Effector memory CD4-positive, alpha-beta T cell (primary cell): Measurements from ENCODE around the gene OR51S1.
"Not testable (repeated sequence)": the region's sequence is repeated elsewhere in the genome, so short reads cannot be mapped to it uniquely, and the experiment has no call there.

Experiments
- DNase-seq, 3 donors: peaks; one replicate each; pipeline ENCODE4 v3.0.0-alpha.2; 2020
- H3K27ac ChIP-seq: 2 replicates; pipeline ENCODE4 v1.7.0; 2013; ENCODE audit warnings: mild to moderate bottlenecking, low read length, moderate library complexity; ENCODE audit not compliant: insufficient read depth, poor library complexity, severe bottlenecking
- H3K27me3 ChIP-seq: replicated peaks from 2 replicates; pipeline ENCODE4 v1.7.0; 2013; ENCODE audit warnings: mild to moderate bottlenecking, low read length; ENCODE audit not compliant: insufficient read depth, control insufficient read depth, poor library complexity, severe bottlenecking
- H3K36me3 ChIP-seq: 2 replicates; pipeline ENCODE4 v1.7.0; 2013; ENCODE audit warnings: mild to moderate bottlenecking, low read length, moderate library complexity; ENCODE audit not compliant: control insufficient read depth, insufficient read depth
- H3K4me1 ChIP-seq: 2 replicates; pipeline ENCODE4 v1.7.0; 2013; ENCODE audit warnings: low read length, mild to moderate bottlenecking; ENCODE audit not compliant: control insufficient read depth, insufficient read depth, poor library complexity, severe bottlenecking
- H3K4me3 ChIP-seq: 2 replicates; pipeline ENCODE4 v1.7.0; 2013; ENCODE audit warnings: low read length, low read depth, mild to moderate bottlenecking; ENCODE audit not compliant: insufficient read depth, poor library complexity, severe bottlenecking
- H3K9me3 ChIP-seq: 2 replicates; pipeline ENCODE4 v1.7.0; 2013; ENCODE audit warnings: mild to moderate bottlenecking, low read length, moderate library complexity; ENCODE audit not compliant: control insufficient read depth

Gene OR51S1

DNA sequence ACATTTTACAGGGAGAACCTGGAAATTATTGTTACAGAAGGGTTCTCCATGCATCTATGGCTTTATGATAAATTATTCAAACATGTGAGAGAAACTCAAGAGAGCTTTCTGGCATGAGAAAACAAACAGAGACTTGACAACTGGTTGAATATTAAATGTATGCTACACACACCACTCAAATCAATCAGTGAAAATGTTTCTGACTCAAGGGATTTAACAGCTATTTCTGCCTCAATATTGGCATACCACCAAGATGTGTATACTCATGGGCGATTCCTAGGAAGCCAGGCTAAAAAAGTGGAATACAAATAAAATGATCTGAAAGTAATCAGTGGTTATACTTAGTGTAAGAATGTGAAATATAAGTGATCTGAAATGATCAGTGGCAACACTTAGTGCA lies 16.8 kb upstream of the OR51S1 start:
- Histone ChIP-seq H3K27ac (no peak overlapping the region), H3K4me3 (no peak overlapping the region), H3K4me1 (no peaks in the 10 kb centered on the region), H3K36me3 (no peaks in the 10 kb centered on the region), H3K27me3 (no peaks in the 10 kb centered on the region), H3K9me3 (no peaks in the 10 kb centered on the region)
- DNase-seq = no peak

DNA sequence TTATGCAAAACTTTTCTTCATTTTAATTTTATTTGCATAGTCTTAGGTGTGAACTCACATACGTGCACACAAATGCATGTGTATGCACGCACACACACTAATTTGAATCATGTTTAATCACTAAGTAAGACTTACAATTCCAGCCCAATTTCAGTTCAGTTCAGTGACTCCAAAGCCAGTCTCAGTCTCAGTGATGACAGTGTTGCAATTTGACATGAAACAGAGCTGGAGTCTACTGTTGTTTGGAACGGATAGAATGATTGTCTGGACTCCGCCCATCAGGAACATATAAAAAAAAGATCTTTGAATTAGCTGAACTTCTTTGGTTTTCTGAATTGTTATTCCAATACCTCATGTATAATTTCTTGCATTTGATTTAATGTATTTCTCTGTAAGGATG lies 14.9 kb upstream of the OR51S1 start:
- Histone ChIP-seq H3K9me3 (no peaks in the 10 kb centered on the region), H3K36me3 (no peaks in the 10 kb centered on the region), H3K27ac (no peak overlapping the region), H3K4me1 (no peaks in the 10 kb centered on the region), H3K27me3 (no peaks in the 10 kb centered on the region), H3K4me3 (no peak overlapping the region)
- no peak for DNase-seq

DNA sequence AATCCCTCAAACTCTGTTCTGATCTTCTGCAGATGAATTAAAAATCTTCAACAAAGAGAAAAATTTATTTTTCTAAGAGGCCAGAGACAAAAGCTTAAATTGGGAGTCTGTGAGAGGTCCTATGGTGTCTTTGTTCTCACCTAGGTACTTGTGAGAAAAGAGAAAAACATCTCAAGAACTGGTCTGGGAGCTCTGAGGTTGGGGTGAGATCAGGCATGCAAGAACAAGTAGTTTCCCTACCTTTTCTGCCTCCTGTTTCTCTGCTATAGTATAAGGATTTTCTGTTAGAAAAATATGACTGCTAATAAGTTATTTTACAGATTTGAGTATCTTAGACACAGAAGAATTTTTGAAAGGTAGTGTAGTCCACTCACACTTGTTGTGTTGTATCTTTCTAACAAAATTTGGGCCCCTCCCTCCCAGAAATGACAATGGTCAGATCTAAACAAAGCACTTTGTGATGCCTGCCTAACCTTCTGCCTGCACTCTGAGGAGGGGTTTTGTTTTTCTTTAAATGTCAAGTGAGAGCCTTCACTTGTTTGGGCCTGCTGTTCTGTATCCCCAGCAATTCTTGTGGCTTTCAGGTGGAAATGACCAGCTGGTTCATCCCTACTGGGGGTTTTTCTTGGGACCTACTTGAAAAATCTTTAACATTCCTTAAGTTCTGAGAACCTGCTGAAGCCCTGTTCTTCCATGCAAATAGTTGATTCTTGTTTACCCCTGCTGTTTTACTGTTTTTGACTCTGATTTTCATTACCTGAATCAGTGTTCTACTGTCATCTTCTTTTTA lies 13.6 kb upstream of the OR51S1 start:
- Histone ChIP-seq H3K27ac (no peak overlapping the region), H3K9me3 (no peaks in the 10 kb centered on the region), H3K36me3 (no peaks in the 10 kb centered on the region), H3K4me3 (no peak overlapping the region), H3K4me1 (no peaks in the 10 kb centered on the region), H3K27me3 (no peaks in the 10 kb centered on the region)
- DNase-seq = no peak

DNA sequence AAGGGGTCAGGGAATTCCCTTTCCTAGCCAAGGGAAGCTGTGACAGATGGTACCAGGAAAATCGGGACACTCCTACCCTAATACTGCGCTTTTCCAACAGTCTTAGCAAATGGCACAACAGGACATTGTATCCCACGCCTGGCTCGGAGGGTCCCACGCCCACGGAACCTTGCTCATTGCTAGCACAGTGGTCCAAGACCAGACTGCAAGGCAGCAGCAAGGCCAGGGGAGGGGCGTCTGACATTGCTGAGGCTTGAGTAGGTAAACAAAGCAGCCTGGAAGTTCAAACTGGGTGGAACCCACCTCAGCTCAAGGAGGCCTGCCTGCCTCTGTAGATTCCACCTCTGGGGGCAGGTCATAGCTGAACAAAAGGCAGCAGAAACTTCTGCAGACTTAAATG lies 5.3 kb upstream of the OR51S1 start:
- H3K4me3 ChIP-seq, H3K36me3 ChIP-seq, H3K27me3 ChIP-seq, DNase-seq, H3K27ac ChIP-seq, H3K4me1 ChIP-seq, H3K9me3 ChIP-seq: not testable (repeated sequence)

DNA sequence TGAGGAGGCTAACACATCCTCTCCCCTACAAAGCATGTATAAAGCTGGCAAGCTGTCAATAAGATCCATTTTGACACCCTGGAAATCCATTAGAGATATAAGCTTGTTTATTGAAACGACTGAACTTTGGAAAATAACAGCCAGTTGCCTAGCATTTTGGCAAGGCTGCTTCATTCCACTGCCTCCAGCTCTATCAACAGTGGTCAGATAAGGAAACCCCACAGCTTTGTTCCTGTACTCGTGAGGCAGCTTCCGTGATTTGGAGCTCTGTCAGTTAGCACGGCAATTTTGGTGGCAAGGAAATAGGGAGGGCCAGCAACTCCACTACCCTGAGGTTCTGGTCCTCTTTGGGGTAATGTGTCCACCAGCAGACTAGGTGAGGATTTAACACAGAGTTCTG lies 2.0 kb upstream of the OR51S1 start:
- DNase-seq = no peak
- Histone ChIP-seq H3K27ac (no peak overlapping the region), H3K27me3 (no peaks in the 10 kb centered on the region), H3K36me3 (no peaks in the 10 kb centered on the region), H3K4me1 (no peaks in the 10 kb centered on the region), H3K4me3 (no peak overlapping the region), H3K9me3 (no peaks in the 10 kb centered on the region)

DNA sequence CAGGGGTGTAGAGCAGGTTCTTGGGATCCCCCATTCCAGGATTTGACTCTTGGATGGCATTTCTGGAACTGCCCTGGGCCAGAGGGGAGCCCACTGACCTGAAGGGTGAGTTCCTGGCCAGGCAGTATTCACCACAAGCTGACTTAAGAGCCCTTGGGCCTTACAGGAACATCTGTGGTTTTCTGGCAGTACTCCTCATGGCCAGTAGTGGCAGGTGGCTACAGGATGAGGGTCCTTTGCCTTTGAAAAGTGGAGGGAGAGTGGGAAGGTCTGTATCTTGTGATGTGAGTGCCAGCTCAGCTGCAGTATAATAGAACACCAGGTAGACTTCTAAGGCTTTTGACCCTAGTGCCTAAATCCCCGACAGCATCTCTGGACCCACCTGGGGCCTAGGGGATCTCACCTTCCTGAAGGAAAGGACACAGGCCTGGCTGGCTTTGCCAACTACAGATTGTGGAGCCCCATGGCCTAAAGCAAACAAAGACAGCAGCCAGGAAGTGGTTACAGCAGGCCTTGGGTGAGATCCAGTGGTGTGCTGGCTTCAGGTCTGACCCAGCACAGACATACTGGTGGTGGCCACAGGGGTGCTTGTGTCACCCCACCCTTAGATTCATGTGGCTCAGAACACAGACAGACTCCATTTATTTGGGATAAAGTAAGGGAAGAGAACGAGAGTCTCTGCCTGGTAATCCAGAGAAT lies 9.0 kb downstream of the OR51S1 start:
- Histone ChIP-seq H3K4me1 (no peaks in the 10 kb centered on the region), H3K4me3 (no peak overlapping the region), H3K27me3 (no peaks in the 10 kb centered on the region), H3K9me3 (no peaks in the 10 kb centered on the region), H3K36me3 (no peaks in the 10 kb centered on the region), H3K27ac (no peak overlapping the region)
- no peak for DNase-seq

DNA sequence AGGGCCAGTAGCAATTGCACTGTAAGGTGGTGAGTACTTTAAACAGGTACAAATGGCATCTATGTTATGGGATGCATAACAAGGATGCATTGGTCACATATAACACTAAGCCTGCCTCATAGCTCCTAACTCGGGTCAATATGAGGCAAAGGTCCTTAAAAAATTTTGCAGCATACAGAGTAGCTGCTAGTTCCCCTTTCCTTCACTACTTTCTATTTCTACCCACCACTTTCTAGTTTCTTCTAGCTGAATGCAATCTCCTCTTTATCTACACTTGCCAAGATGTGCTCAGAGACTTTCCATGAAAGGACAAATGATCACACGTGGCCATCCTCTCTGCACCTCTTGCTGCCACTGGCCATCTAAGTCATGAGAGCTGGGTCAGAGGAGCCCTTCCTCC lies 18.1 kb downstream of the OR51S1 start:
- Histone ChIP-seq H3K36me3 (no peaks in the 10 kb centered on the region), H3K4me3 (no peak overlapping the region)

DNA sequence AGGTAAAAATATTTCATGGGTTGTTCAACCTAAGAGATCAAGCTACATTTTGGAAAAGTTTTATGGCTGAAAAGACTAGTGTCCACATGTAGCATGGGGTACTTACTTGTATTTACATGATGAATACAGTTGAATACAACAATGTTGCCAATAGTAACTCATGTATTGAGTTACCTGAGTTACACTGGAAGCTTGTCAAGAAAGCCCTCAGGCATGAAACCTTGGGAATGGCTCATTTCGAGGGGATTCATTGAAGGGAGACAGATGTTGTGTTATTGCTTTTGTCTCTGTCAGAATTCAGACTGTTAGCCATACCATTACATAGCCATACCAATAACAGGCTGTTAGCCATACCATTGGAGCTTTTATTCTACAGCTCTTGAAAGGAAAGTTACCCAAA lies 18.7 kb downstream of the OR51S1 start:
- DNase-seq = no peak
- H3K27me3 ChIP-seq = no peaks in the 10 kb centered on the region
- no peak overlapping the region for H3K27ac ChIP-seq
- H3K36me3 ChIP-seq = no peaks in the 10 kb centered on the region
- no peak overlapping the region for H3K4me3 ChIP-seq
- no peaks in the 10 kb centered on the region for H3K4me1 ChIP-seq
- no peaks in the 10 kb centered on the region for H3K9me3 ChIP-seq

More for the DNA sequence above, 18.1 kb downstream of the OR51S1 start:
- Histone ChIP-seq H3K9me3 (no peaks in the 10 kb centered on the region), H3K4me1 (no peaks in the 10 kb centered on the region), H3K27me3 (no peaks in the 10 kb centered on the region), H3K27ac (no peak overlapping the region)
- DNase-seq = no peak

DNA sequence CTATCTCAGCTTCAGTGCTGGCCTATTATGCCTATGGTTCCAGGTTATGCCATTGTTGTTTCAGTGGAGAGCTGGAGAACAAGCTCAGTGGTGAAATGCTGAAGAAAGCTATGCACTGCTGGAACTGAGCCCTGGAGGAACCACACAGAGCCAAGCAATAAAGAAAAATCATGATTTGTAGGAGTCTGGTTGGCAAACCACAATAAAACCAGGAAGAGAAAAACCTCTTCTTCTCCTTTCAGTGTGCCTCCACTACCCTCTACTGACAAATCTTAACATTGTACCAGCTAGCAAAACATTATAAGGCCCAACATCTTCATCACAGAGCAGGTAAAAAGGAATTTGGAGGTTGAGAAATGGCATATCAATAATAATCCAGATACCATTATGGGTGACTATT lies 22.6 kb downstream of the OR51S1 start:
- no peaks in the 10 kb centered on the region for H3K4me1 ChIP-seq
- H3K27me3 ChIP-seq = no peaks in the 10 kb centered on the region
- no peaks in the 10 kb centered on the region for H3K9me3 ChIP-seq
- no peak overlapping the region for H3K27ac ChIP-seq
- DNase-seq = no peak
- no peak overlapping the region for H3K4me3 ChIP-seq
- H3K36me3 ChIP-seq = no peaks in the 10 kb centered on the region

DNA sequence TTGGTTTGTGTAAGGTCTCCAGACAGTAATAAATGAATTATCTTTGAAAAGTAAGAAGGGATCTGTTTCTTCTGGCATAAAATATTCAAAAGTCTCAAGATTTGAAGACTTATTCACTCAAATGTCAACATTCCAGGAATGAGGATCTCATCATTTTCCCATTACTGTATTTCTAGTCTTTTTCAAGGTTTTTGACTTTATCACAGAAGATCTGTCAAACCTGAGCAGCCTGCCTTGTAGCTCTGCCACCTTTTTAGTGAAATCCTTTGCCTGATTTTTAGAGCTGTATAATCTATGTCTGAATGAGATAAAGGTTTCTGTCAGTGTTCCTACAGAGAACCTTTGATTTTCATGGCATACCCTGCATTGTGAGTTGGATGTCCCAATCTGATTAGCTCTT lies 23.9 kb downstream of the OR51S1 start:
- Histone ChIP-seq H3K36me3 (no peaks in the 10 kb centered on the region), H3K4me3 (no peak overlapping the region), H3K27ac (no peak overlapping the region), H3K9me3 (no peaks in the 10 kb centered on the region), H3K27me3 (no peaks in the 10 kb centered on the region), H3K4me1 (no peaks in the 10 kb centered on the region)
- no peak for DNase-seq
